ENCODE measurements around the gene ANKRD39. TPM values are rescaled to one million over a fixed set of nuclear protein-coding genes. Genes with fewer than 3 reads are reported as not detected.

ANKRD39 gene
- total and polyA plus RNA-seq, 4 donors: 7.4 to 16.9 (median 15.6) TPM

DNA sequence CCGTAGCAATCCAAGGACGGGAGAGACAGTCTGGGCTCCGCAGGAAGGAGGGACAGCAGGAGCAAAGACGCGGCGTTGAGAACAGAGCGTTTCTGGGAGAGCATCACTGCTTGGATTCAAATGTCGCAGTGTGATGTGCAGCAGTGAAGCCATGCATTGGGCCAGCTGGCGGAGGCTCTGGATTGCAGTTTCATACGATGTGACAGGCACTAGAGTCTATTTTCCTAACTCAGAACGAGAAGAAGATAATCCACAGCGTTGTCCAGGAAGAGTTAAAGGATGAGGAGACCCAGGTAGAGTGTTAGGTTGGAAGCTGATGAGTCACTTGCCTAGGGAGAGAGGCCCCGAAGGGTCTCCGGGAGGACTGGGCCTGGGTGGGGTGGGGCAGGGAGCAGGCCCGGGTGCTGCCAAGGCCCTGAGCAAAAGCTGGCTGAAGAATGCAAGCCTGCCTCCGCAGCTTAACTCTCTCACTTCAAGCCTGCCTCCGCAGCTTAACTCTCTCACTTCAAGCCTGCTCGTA, 29.7 kb upstream of the ANKRD39 start:
- TF ChIP-seq, protein P1, sequence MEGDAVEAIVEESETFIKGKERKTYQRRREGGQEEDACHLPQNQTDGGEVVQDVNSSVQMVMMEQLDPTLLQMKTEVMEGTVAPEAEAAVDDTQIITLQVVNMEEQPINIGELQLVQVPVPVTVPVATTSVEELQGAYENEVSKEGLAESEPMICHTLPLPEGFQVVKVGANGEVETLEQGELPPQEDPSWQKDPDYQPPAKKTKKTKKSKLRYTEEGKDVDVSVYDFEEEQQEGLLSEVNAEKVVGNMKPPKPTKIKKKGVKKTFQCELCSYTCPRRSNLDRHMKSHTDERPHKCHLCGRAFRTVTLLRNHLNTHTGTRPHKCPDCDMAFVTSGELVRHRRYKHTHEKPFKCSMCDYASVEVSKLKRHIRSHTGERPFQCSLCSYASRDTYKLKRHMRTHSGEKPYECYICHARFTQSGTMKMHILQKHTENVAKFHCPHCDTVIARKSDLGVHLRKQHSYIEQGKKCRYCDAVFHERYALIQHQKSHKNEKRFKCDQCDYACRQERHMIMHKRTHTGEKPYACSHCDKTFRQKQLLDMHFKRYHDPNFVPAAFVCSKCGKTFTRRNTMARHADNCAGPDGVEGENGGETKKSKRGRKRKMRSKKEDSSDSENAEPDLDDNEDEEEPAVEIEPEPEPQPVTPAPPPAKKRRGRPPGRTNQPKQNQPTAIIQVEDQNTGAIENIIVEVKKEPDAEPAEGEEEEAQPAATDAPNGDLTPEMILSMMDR (IDR thresholded peaks at IDR 0.05; ENCODE audit: control extremely low read depth, extremely low read depth): no peak
- Histone ChIP-seq H3K9ac (ENCODE audit: insufficient read depth in 1 of 2, low read length in 2 of 2) (peak overlapping the region in 1 of 2 donors; percentile 16), H3K36me3 (ENCODE audit: control insufficient read depth in 4 of 4, insufficient read depth in 4 of 4, low read length in 4 of 4) (no peaks in the 10 kb centered on the region), H3K27ac (ENCODE audit: low read depth in 1 of 2, low read length in 1 of 2) (peak overlapping the region in 1 of 2 donors; percentile 32), H3K9me3 (ENCODE audit: control insufficient read depth in 4 of 4, insufficient read depth in 3 of 4, low read length in 3 of 4) (no peaks in the 10 kb centered on the region), H3K27me3 (ENCODE audit: control insufficient read depth in 3 of 3, insufficient read depth in 3 of 3, low read length in 2 of 3) (no peaks in the 10 kb centered on the region), H3K4me1 (ENCODE audit: control insufficient read depth in 5 of 5, insufficient read depth in 5 of 5, low read length in 5 of 5) (peaks cover 0 to 56% (median 33%) of the 10 kb centered on the region in 5 donors), H3K4me3 (no peak overlapping the region)
- ATAC-seq (ENCODE audit: insufficient read depth, low FRiP score) (no peak), DNase-seq (peak; percentile 68 to 80 (median 71))
- 57 to 79% methylated on average over 18 of the region's 18 CpGs for WGBS, 2 donors

DNA sequence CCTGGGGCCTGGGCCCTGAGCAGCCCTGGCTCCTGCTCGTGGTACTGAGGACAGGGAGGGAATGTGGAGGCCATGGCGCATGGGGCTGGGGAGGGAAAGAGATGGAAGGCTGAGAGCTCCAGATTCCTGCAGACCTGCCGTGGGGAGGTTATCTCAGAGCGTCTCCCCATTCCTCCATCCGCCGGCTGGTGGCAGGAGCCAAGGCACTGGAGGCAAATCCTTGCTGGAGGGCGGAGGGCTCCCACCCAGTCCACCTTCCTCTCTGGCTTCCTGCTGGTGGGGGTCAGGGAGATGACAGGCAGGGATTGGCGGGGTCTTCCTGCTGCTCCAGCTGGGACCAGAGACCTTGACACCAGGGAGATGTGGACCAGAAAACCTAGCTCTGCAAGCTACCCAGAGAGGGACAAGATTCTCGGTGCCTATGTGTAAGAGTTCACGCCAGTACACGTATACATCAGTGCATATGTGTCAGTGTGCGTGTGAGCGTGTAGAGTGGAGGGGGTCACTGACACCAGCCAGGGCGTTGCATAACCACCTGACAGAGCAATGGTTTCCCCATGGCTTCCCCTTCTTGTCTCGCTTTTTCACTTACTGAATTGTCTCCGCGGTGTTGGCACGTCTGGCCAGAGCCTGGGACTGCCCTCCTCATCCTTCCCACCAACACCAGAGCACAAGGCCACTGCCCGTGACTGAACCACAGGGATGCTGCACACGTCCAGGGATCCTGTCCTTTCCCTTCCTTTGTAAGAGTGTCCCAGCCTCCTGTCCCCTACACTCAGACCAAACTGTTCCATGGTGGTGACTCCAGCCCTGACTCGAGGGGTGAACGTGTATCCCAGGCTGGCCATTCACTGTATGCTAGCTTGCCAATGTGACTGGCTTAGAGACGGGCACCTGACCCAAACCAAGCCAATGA, 27.9 kb upstream of the ANKRD39 start:
- TF ChIP-seq, protein P1 (IDR thresholded peaks at IDR 0.05; ENCODE audit: control extremely low read depth, extremely low read depth): no peak

DNA sequence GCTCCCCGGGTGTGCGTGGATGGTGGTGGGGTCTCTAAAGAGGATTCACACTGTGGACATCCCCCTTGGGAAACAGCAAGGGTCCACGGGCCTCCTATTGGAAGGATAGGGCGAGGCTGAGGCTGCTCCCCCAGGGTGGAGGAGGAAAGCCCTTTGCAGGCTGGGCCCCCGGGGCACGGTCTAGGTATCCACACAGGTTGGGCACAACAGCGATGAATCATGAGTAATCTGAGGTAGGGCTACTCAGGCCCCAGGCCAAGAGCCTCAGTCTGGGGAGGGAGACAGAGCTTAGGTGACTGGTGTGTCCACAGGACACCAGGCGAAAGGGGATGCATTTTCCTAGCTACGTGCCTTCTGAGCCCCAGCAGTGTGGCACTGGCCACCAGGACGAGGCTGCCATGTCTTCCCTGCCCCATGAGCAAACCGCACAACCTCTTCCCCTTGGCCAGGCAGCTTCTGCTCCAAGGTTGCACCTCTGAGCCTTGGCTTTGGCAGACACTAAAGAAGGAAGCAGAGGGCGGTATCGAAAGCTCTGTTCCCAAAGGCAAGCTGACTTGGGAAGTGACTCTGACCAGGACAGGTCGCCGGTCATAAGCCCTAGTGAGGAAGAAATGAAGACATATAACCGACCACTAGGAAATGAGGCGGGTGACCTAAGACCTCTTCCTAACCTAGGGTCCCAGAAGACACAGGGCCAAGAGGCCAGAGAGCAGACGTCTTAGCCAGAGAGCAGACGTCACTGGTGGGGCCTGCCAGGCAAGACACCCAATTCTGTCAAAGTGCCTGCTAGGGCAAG, 26.7 kb upstream of the ANKRD39 start:
- H3K27me3 ChIP-seq (ENCODE audit: control insufficient read depth in 3 of 3, insufficient read depth in 3 of 3, low read length in 2 of 3): no peaks in the 10 kb centered on the region
- no peak overlapping the region for H3K27ac ChIP-seq (ENCODE audit: low read depth in 1 of 2, low read length in 1 of 2)
- 82 to 88% methylated on average over 19 of the region's 19 CpGs for WGBS, 2 donors
- H3K4me3 ChIP-seq: no peak overlapping the region
- no peak overlapping the region for H3K9ac ChIP-seq (ENCODE audit: insufficient read depth in 1 of 2, low read length in 2 of 2)
- no peaks in the 10 kb centered on the region for H3K36me3 ChIP-seq (ENCODE audit: control insufficient read depth in 4 of 4, insufficient read depth in 4 of 4, low read length in 4 of 4)
- H3K4me1 ChIP-seq (ENCODE audit: control insufficient read depth in 5 of 5, insufficient read depth in 5 of 5, low read length in 5 of 5): peaks cover 0 to 49% (median 23%) of the 10 kb centered on the region in 5 donors
- H3K9me3 ChIP-seq (ENCODE audit: control insufficient read depth in 4 of 4, insufficient read depth in 3 of 4, low read length in 3 of 4): no peaks in the 10 kb centered on the region
- ATAC-seq (ENCODE audit: insufficient read depth, low FRiP score) (no peak), DNase-seq (no peak)
- TF ChIP-seq, protein P1 (IDR thresholded peaks at IDR 0.05; ENCODE audit: control extremely low read depth, extremely low read depth): no peak

More for the DNA sequence above, 27.9 kb upstream of the ANKRD39 start:
- no peak overlapping the region for H3K9ac ChIP-seq (ENCODE audit: insufficient read depth in 1 of 2, low read length in 2 of 2)
- H3K9me3 ChIP-seq (ENCODE audit: control insufficient read depth in 4 of 4, insufficient read depth in 3 of 4, low read length in 3 of 4): no peaks in the 10 kb centered on the region
- DNase-seq (no peak), ATAC-seq (ENCODE audit: insufficient read depth, low FRiP score) (no peak)
- H3K4me1 ChIP-seq (ENCODE audit: control insufficient read depth in 5 of 5, insufficient read depth in 5 of 5, low read length in 5 of 5): peaks cover 0 to 53% (median 24%) of the 10 kb centered on the region in 5 donors
- no peak overlapping the region for H3K4me3 ChIP-seq
- H3K27ac ChIP-seq (ENCODE audit: low read depth in 1 of 2, low read length in 1 of 2): no peak overlapping the region
- no peaks in the 10 kb centered on the region for H3K36me3 ChIP-seq (ENCODE audit: control insufficient read depth in 4 of 4, insufficient read depth in 4 of 4, low read length in 4 of 4)
- no peaks in the 10 kb centered on the region for H3K27me3 ChIP-seq (ENCODE audit: control insufficient read depth in 3 of 3, insufficient read depth in 3 of 3, low read length in 2 of 3)
- WGBS, 2 donors: 77 to 85% methylated on average over 23 of the region's 23 CpGs

Measured in lung (tissue), 12 donors.